Measurements from ENCODE around the gene COL11A2. TPM values are rescaled to one million over a fixed set of nuclear protein-coding genes. Genes with fewer than 3 reads are reported as not detected.

Gene COL11A2
- total RNA-seq, 4 donors from 2014 or later: 0.23 to 0.61 (median 0.41) TPM

Small RNA genes within 50 kb of the gene (small RNA-seq; reads per million reads assigned to genes)
- gene MIR219A1 (1.3 to 3.0 (median 2.4) reads per million in 4 donors), gene RNY4P10 (0.21 to 0.54 (median 0.36) reads per million in 4 donors)

Other genes starting within 250 kb of the COL11A2 start
- 10 to 100 TPM in 2 of 4 donors, 1 to 10 TPM in 2; 4.7 to 36.4 (median 12.6) TPM for gene HLA-DMA, start 239.4 kb downstream of the COL11A2 start, total RNA-seq
- 100 to 1,000 TPM; 110 to 152 (median 132) TPM for gene BRD2, start 223.9 kb downstream of the COL11A2 start, total RNA-seq
- 1 to 10 TPM in 2 of 4 donors, under 1 TPM in 2; 0.61 to 9.7 (median 1.6) TPM for gene HLA-DOA, start 182.9 kb downstream of the COL11A2 start, total RNA-seq
- gene HLA-DPA1, start 118.8 kb downstream of the COL11A2 start, total RNA-seq: 100 to 1,000 TPM in 1 of 4 donors, 10 to 100 TPM in 1, 1 to 10 TPM in 2; 6.2 to 114 (median 48.2) TPM
- 10 to 100 TPM in 2 of 4 donors, 1 to 10 TPM in 2; 3.2 to 96.9 (median 45.3) TPM for gene HLA-DPB1, start 116.5 kb downstream of the COL11A2 start, total RNA-seq
- gene RXRB, start 8.2 kb upstream of the COL11A2 start, total RNA-seq: 10 to 100 TPM; 13.9 to 26.7 (median 16.7) TPM
- gene SLC39A7, start 8.4 kb upstream of the COL11A2 start, total RNA-seq: 10 to 100 TPM; 43.1 to 72.4 (median 62.4) TPM
- gene HSD17B8, start 12.2 kb upstream of the COL11A2 start, total RNA-seq: 10 to 100 TPM; 15.1 to 42.5 (median 26.3) TPM
- 10 to 100 TPM; 10.9 to 20.6 (median 13.9) TPM for gene RING1, start 16.0 kb upstream of the COL11A2 start, total RNA-seq
- 10 to 100 TPM; 34.1 to 45.5 (median 39.8) TPM for gene VPS52, start 79.4 kb upstream of the COL11A2 start, total RNA-seq
- 1,000 to 10,000 TPM; 1,955 to 5,522 (median 4,042) TPM for gene RPS18, start 79.6 kb upstream of the COL11A2 start, total RNA-seq
- 10 to 100 TPM in 3 of 4 donors, 1 to 10 TPM in 1; 9.4 to 31.1 (median 15.0) TPM for gene B3GALT4, start 84.7 kb upstream of the COL11A2 start, total RNA-seq
- 10 to 100 TPM; 30.0 to 62.3 (median 55.6) TPM for gene WDR46, start 96.8 kb upstream of the COL11A2 start, total RNA-seq
- gene PFDN6, start 97.1 kb upstream of the COL11A2 start, total RNA-seq: 10 to 100 TPM; 28.6 to 71.0 (median 43.5) TPM
- 10 to 100 TPM; 54.9 to 78.7 (median 63.2) TPM for gene RGL2, start 106.5 kb upstream of the COL11A2 start, total RNA-seq
- 100 to 1,000 TPM in 1 of 4 donors, 10 to 100 TPM in 3; 68.1 to 101 (median 77.0) TPM for gene TAPBP, start 121.6 kb upstream of the COL11A2 start, total RNA-seq
- gene ZBTB22, start 125.3 kb upstream of the COL11A2 start, total RNA-seq: 10 to 100 TPM in 3 of 4 donors, 1 to 10 TPM in 1; 8.5 to 17.5 (median 14.8) TPM
- 10 to 100 TPM; 25.1 to 41.6 (median 36.3) TPM for gene DAXX, start 130.5 kb upstream of the COL11A2 start, total RNA-seq
- gene KIFC1, start 199.4 kb upstream of the COL11A2 start, total RNA-seq: 10 to 100 TPM in 2 of 4 donors, 1 to 10 TPM in 2; 9.6 to 38.9 (median 11.2) TPM
- 10 to 100 TPM in 3 of 4 donors, 1 to 10 TPM in 1; 8.1 to 48.6 (median 17.3) TPM for gene PHF1, start 218.5 kb upstream of the COL11A2 start, total RNA-seq
- 10 to 100 TPM; 46.0 to 93.1 (median 69.4) TPM for gene CUTA, start 225.6 kb upstream of the COL11A2 start, total RNA-seq
- gene SYNGAP1, start 227.6 kb upstream of the COL11A2 start, total RNA-seq: 1 to 10 TPM; 3.3 to 8.6 (median 4.1) TPM